Spleen (tissue), 11 donors: ENCODE data around the gene NFE2L2. TPM values are rescaled to one million over a fixed set of nuclear protein-coding genes. Genes with fewer than 3 reads are reported as not detected.

ENCODE experiments used
- DNase-seq: peaks from one replicate; pipeline ENCODE4 v3.0.0-alpha.2; 2020
- H3K27ac ChIP-seq, 8 donors: fragments of 200-600 bp; sonication (generic) in 7 of 8; 1 replicate in 4 of 8; 2 replicates in 4 of 8; pipeline versions ENCODE4 v1.5.0 to v1.8.0; 2016 to 2021; ENCODE audit warnings: inconsistent platforms in 4 of 8, mild to moderate bottlenecking in 4 of 8, moderate library complexity in 1 of 8
- H3K27me3 ChIP-seq, 7 donors: fragments of 200-600 bp; sonication (generic) in 6 of 7; replicated peaks in 1 of 7; 1 replicate in 4 of 7; 2 replicates in 3 of 7; pipeline versions ENCODE4 v1.5.0 to v1.8.0; 2016 to 2021; ENCODE audit warnings: inconsistent platforms in 3 of 7, mild to moderate bottlenecking in 1 of 7
- H3K36me3 ChIP-seq, 6 donors: fragments of 200-600 bp; sonication (generic) in 5 of 6; 1 replicate in 4 of 6; 2 replicates in 2 of 6; pipeline versions ENCODE4 v1.5.0 to v1.8.0; 2016 to 2021; ENCODE audit warnings: inconsistent platforms in 2 of 6
- H3K4me1 ChIP-seq, 6 donors: fragments of 200-600 bp; sonication (generic) in 5 of 6; 1 replicate in 3 of 6; 2 replicates in 3 of 6; pipeline versions ENCODE4 v1.5.0 to v1.8.0; 2016 to 2021; ENCODE audit warnings: inconsistent platforms in 3 of 6
- H3K4me3 ChIP-seq, 8 donors: fragments of 200-600 bp; sonication (generic) in 7 of 8; 1 replicate in 4 of 8; 2 replicates in 4 of 8; pipeline versions ENCODE4 v1.5.0 to v1.8.0; 2016 to 2021; ENCODE audit warnings: inconsistent platforms in 4 of 8, mild to moderate bottlenecking in 4 of 8, moderate library complexity in 2 of 8
- H3K9me3 ChIP-seq, 8 donors: fragments of 200-600 bp; sonication (generic) in 7 of 8; 1 replicate in 4 of 8; 2 replicates in 4 of 8; pipeline versions ENCODE4 v1.5.0 to v1.8.0; 2016 to 2021; ENCODE audit warnings: inconsistent platforms in 4 of 8
- POLR2A ChIP-seq, 3 donors: fragments of 450-650 bp; IDR thresholded peaks; one replicate each; pipeline ENCODE4 v1.5.1; 2017; ENCODE audit warnings: antibody characterized with exemption in 3 of 3, mild to moderate bottlenecking in 1 of 3
- POLR2AphosphoS5 ChIP-seq, 3 donors: sonication (generic); formaldehyde crosslinking; IDR thresholded peaks; one replicate each; pipeline ENCODE4 v1.5.1; 2017; ENCODE audit warnings: antibody characterized with exemption in 3 of 3
- WGBS, 5 donors: extraction: QIAGEN DNeasy Blood & Tissue Kit in 3 of 5; methylation state at CpG; one replicate each; pipeline versions ENCODE4 v1.1.5 to v1.1.7; 2013 to 2018; 5-methylcytosine and 5-hydroxymethylcytosine counted together
- intact Hi-C: fragments of 100-400 bp; cut with DNase I; formaldehyde crosslinking; loops from one replicate; pipeline ENCODE4 v1.15.0; 2023; ENCODE audit warnings: low total_unique reads
- polyA plus RNA-seq, 3 donors: library from polyadenylated mRNA; stranded (reverse); fragments of 200-250 nt; gene quantifications; one replicate each; pipeline ENCODE4 v1.2.1, GENCODE V29; 2013
- total RNA-seq, 7 donors: library from RNA; depleted of rRNA in 3 of 7; stranded (reverse); fragments of >200 nt in 3 of 7; fragmentation: NEBNext Ultra II Directional in 4 of 7; extraction: Animal tissue kit (Norgen Biotek cat#: 25700) in 4 of 7; gene quantifications; one replicate each; pipeline versions ENCODE4 v1.1.0 to v1.2.1, GENCODE V29; 2016 to 2021
- TF ChIP-seq, protein P1 (sequence below), 11 experiments: fragments of 200-600 bp in 7 of 11; fragments of 450-650 bp in 4 of 11; sonication (generic) in 4 of 11; IDR thresholded peaks in 8 of 11; conservative IDR thresholded peaks in 3 of 11; 1 replicate in 7 of 11; 2 replicates in 4 of 11; pipeline versions ENCODE4 v1.4.0 to v1.8.0; 2016 to 2021; ENCODE audit warnings: antibody characterized with exemption in 11 of 11, inconsistent platforms in 4 of 11, mild to moderate bottlenecking in 1 of 11
- donor health status: healthy with polysubstance abuse.
- donor health status: DM: no; HTN: no; CAD: no; lungs with moderate emphysema.
- donor health status: DM: no; HTN: no; CAD: no.
- donor health status: Bipolar disorder and iron deficiency.
- donor health status: healthy.
- donor health status: DM: no; HTN: no; CAD: no.
- donor health status: DM: yes; HTN: yes; CAD: no.

The NFE2L2 gene
- total and polyA plus RNA-seq, 10 donors = 25.9 to 148 (median 101) TPM

DNA sequence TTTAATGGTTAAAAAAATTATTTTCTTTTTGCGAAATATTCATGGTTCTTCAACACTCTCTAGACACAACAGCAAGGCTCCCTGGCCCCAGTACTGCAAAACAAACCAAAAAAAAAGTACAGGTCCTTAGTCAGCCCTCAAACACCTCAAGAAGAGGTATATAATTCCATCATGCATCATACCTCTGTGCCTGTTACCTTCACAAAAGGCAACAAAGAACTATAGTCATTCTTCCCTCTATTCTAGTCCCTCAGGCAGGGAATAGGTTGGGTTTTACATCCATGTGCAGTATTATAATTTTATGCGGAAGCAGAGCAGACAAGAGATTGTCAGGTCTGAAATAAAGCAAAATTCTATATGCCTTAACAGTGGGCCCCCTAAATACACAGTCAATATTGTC, 8.5 kb downstream of the NFE2L2 start:
- Histone ChIP-seq H3K4me1 (peaks cover 63 to 100% (median 98%) of the 10 kb centered on the region in 6 donors), H3K36me3 (peaks cover 0 to 36% (median 0%) of the 10 kb centered on the region in 6 donors), H3K27ac (peak overlapping the region in 2 of 8 donors; percentile 1 to 89), H3K27me3 (no peaks in the 10 kb centered on the region), H3K4me3 (no peak overlapping the region), H3K9me3 (peaks cover 0 to 4% (median 3%) of the 10 kb centered on the region in 8 donors)
- WGBS, 5 donors = 86 to 99% (median 89%) methylated on average over 2 of the region's 2 CpGs
- intact Hi-C loops = loop anchor here (5.0 kb wide), 1 partner anchor 34 kb away; no protein-coding TSS in a partner anchor
- no peak for TF ChIP-seq POLR2A (IDR thresholded peaks at IDR 0.05)
- no peak for TF ChIP-seq POLR2AphosphoS5 (IDR thresholded peaks at IDR 0.05)
- TF ChIP-seq, protein P1, sequence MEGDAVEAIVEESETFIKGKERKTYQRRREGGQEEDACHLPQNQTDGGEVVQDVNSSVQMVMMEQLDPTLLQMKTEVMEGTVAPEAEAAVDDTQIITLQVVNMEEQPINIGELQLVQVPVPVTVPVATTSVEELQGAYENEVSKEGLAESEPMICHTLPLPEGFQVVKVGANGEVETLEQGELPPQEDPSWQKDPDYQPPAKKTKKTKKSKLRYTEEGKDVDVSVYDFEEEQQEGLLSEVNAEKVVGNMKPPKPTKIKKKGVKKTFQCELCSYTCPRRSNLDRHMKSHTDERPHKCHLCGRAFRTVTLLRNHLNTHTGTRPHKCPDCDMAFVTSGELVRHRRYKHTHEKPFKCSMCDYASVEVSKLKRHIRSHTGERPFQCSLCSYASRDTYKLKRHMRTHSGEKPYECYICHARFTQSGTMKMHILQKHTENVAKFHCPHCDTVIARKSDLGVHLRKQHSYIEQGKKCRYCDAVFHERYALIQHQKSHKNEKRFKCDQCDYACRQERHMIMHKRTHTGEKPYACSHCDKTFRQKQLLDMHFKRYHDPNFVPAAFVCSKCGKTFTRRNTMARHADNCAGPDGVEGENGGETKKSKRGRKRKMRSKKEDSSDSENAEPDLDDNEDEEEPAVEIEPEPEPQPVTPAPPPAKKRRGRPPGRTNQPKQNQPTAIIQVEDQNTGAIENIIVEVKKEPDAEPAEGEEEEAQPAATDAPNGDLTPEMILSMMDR (IDR thresholded peaks at IDR 0.05 in 8 of 11, conservative IDR thresholded peaks at IDR 0.05 in 3 of 11) = no peak
- DNase-seq = no peak

DNA sequence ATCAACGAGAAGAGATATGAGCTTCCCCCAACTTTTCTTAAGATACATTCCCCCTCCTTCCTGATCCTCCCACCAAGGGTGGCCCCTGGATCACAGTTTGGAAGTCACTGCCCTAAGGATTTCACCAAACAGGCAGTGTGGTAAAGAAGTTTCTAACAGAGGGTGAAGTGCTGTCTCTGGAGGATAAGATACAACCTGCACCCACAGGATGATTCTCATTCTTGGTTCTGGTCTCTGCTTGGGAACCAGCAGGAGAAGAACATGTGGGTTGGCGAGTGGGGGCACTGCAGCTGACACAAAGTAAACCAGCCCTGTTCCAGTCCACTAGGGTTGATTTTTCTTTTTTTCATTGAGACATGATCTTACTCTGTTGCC, 9.3 kb downstream of the NFE2L2 start:
- TF ChIP-seq POLR2AphosphoS5 (IDR thresholded peaks at IDR 0.05) (no peak), POLR2A (IDR thresholded peaks at IDR 0.05) (no peak)
- TF ChIP-seq, protein P1 (IDR thresholded peaks at IDR 0.05 in 8 of 11, conservative IDR thresholded peaks at IDR 0.05 in 3 of 11) = no peak
- peaks cover 57 to 100% (median 98%) of the 10 kb centered on the region in 6 donors for H3K4me1 ChIP-seq
- no peak overlapping the region for H3K4me3 ChIP-seq
- intact Hi-C loops = loop anchor here (5.0 kb wide), 1 partner anchor 33 kb away; no protein-coding TSS in a partner anchor
- DNase-seq = no peak
- H3K27me3 ChIP-seq = no peaks in the 10 kb centered on the region
- peak overlapping the region in 5 of 8 donors; percentile 1 to 89 (median 28) for H3K27ac ChIP-seq
- whole genome bisulfite sequencing, 5 donors = 62 to 88% (median 73%) methylated on average over 2 of the region's 2 CpGs
- peaks cover 0 to 4% (median 3%) of the 10 kb centered on the region in 8 donors for H3K9me3 ChIP-seq
- peaks cover 0 to 36% (median 0%) of the 10 kb centered on the region in 6 donors for H3K36me3 ChIP-seq

DNA sequence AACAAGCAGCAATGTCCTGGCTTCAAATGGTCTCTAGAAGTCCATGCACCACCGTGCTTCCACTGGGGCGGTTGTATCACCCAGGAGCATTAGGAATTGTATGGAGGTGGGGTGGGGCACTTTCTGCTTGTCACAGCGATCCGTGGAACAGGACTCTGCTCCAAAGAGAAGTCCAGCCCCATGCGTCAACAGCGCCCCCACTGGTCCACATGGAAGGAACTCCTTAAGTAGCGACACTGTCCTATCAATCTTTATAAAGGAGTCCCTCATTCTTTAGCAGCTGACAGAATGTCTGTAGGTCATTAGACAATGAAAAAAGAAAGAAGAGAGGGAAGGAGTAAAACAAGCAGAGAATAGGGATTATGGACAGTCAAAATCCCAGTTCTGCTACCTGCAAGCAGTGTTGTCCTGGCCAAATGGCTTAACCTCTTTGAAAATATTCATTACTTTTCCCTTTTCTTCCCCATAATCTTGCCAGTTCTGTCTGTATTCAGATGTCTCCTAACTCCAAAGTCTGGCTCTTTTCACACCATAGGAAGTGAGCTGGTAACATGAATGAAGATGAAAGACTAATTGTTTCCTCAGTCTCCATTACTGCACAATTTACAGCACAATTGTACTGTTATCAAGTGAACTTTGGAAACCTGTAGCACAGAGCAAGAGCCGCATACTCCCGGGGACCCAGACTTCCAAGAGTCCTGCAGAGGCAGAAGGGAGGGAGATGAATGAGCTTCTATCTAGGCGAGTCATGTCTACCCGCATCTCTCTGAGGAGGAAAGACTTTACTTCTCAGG, 9.9 kb downstream of the NFE2L2 start:
- DNase-seq = no peak
- H3K27ac ChIP-seq = peak overlapping the region in 5 of 8 donors; percentile 9 to 89 (median 28)
- H3K4me3 ChIP-seq = peak overlapping the region in 1 of 8 donors; percentile 3
- peaks cover 53 to 100% (median 97%) of the 10 kb centered on the region in 6 donors for H3K4me1 ChIP-seq
- intact Hi-C loops = loop anchor here (5.0 kb wide), 1 partner anchor 32 kb away; no protein-coding TSS in a partner anchor
- peaks cover 0 to 4% (median 3%) of the 10 kb centered on the region in 8 donors for H3K9me3 ChIP-seq
- peaks cover 0 to 35% (median 0%) of the 10 kb centered on the region in 6 donors for H3K36me3 ChIP-seq
- no peaks in the 10 kb centered on the region for H3K27me3 ChIP-seq
- 76 to 84% (median 81%) methylated on average over 11 of the region's 11 CpGs for WGBS, 5 donors
- TF ChIP-seq, protein P1 (IDR thresholded peaks at IDR 0.05 in 8 of 11, conservative IDR thresholded peaks at IDR 0.05 in 3 of 11) = peak in 4 of 11 experiments; percentile 16 to 29 (median 26)
- TF ChIP-seq POLR2A (IDR thresholded peaks at IDR 0.05) (no peak), POLR2AphosphoS5 (IDR thresholded peaks at IDR 0.05) (peak in 1 of 3 donors; percentile 34)

DNA sequence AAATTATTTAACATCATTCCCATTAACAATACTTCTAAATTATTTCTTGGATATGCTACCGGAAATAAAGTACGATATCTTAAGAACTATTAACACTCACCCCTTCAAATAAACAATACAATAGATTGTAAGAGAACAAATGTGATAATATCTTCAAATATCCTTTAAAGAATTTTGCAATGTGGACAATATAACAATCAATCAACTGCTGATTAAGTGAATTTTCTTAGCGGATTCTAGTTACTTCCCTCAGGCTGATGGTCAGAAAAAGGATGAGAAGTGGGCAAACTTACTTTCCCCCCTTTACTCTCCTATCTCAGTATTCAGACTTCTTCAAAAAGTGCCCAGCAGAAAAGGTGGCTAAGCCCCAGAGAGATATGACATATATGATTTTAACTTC, 10.8 kb downstream of the NFE2L2 start:
- TF ChIP-seq, protein P1 (IDR thresholded peaks at IDR 0.05 in 8 of 11, conservative IDR thresholded peaks at IDR 0.05 in 3 of 11) = no peak
- no peak for TF ChIP-seq POLR2AphosphoS5 (IDR thresholded peaks at IDR 0.05)
- TF ChIP-seq POLR2A (IDR thresholded peaks at IDR 0.05) = no peak
- intact Hi-C loops = no loop called here
- 82 to 89% (median 86%) methylated on average over 3 of the region's 3 CpGs for WGBS, 5 donors
- peak overlapping the region in 1 of 8 donors; percentile 3 for H3K4me3 ChIP-seq
- H3K27ac ChIP-seq = peak overlapping the region in 3 of 8 donors; percentile 75 to 89 (median 85)
- H3K4me1 ChIP-seq = peaks cover 49 to 100% (median 96%) of the 10 kb centered on the region in 6 donors
- peaks cover 0 to 28% (median 0%) of the 10 kb centered on the region in 6 donors for H3K36me3 ChIP-seq
- H3K9me3 ChIP-seq = peaks cover 0 to 4% (median 3%) of the 10 kb centered on the region in 8 donors
- no peak for DNase-seq
- H3K27me3 ChIP-seq = no peaks in the 10 kb centered on the region
